WTC11 (cell line): ENCODE results near the gene WNT1. TPM values are rescaled to one million over a fixed set of nuclear protein-coding genes. Genes with fewer than 3 reads are reported as not detected.
A peak's percentile ranks its signal among the peaks of the same experiment; 100 is the strongest.

Experiments
- ATAC-seq: fragments of 200-7000 bp; cut with Tn5 transposase; 2 replicates; pipeline ENCODE4 v1.10.0; 2021; ENCODE audit warnings: mild to moderate bottlenecking, moderate library complexity
- CTCF ChIA-PET: fragments of 300-600 bp; sonication (Branson Sonifier 250); formaldehyde crosslinking; loops from one replicate; lab custom pipeline; 2021; ENCODE audit warnings: antibody characterized with exemption; lab: Charles Lee
- POLR2A ChIA-PET: fragments of 350-600 bp; sonication (Branson Sonifier 250); formaldehyde crosslinking; loops from one replicate; lab custom pipeline; 2021; ENCODE audit warnings: antibody characterized with exemption; lab: Charles Lee
- DNase-seq: peaks from one replicate; pipeline ENCODE4 v3.0.0; 2021; ENCODE audit warnings: low spot score
- H3K27ac Mint-ChIP-seq: 2 replicates; pipeline ENCODE4 v1.8.0; 2021; ENCODE audit warnings: mixed read lengths
- H3K27me3 Mint-ChIP-seq: 2 replicates; pipeline ENCODE4 v1.8.0; 2021; ENCODE audit warnings: low read depth, mild to moderate bottlenecking, moderate library complexity, mixed read lengths
- H3K36me3 Mint-ChIP-seq: 2 replicates; pipeline ENCODE4 v1.8.0; 2021; ENCODE audit warnings: mixed read lengths
- H3K4me1 Mint-ChIP-seq: 2 replicates; pipeline ENCODE4 v1.8.0; 2022; ENCODE audit warnings: mixed read lengths
- H3K4me3 Mint-ChIP-seq: 2 replicates; pipeline ENCODE4 v1.8.0; 2021; ENCODE audit warnings: mild to moderate bottlenecking, moderate library complexity, mixed read lengths
- H3K9me3 Mint-ChIP-seq: 2 replicates; pipeline ENCODE4 v1.8.0; 2021; ENCODE audit warnings: mixed read lengths
- CREB1 ChIP-seq: sonication (generic); formaldehyde crosslinking; IDR thresholded peaks from 2 replicates; pipeline ENCODE4 v1.8.0; 2023; ENCODE audit warnings: mild to moderate bottlenecking, missing genetic modification reagents
- CREM ChIP-seq: sonication (generic); formaldehyde crosslinking; IDR thresholded peaks from 2 replicates; pipeline ENCODE4 v1.8.1; 2022; ENCODE audit warnings: mild to moderate bottlenecking, missing genetic modification reagents, moderate library complexity
- ETV6 ChIP-seq: sonication (generic); formaldehyde crosslinking; IDR thresholded peaks from 2 replicates; pipeline ENCODE4 v1.8.1; 2022; ENCODE audit warnings: mild to moderate bottlenecking, missing genetic modification reagents
- FOXJ3 ChIP-seq: sonication (generic); formaldehyde crosslinking; IDR thresholded peaks from 2 replicates; pipeline ENCODE4 v1.9.0; 2021; ENCODE audit warnings: missing genetic modification reagents, mild to moderate bottlenecking, borderline replicate concordance
- HMGA2 ChIP-seq: fragments of 250-450 bp; sonication (Bioruptor Pico); IDR thresholded peaks from 2 replicates; pipeline ENCODE4 v1.4.0; 2021; ENCODE audit warnings: mild to moderate bottlenecking, moderate library complexity
- KAT7 ChIP-seq: sonication (generic); formaldehyde crosslinking; IDR thresholded peaks from 2 replicates; pipeline ENCODE4 v1.8.1; 2023; ENCODE audit warnings: missing genetic modification reagents, mild to moderate bottlenecking, borderline replicate concordance
- MXD4 ChIP-seq: fragments of 250-450 bp; sonication (Bioruptor Pico); IDR thresholded peaks from 2 replicates; pipeline ENCODE4 v1.8.0; 2021; ENCODE audit warnings: mild to moderate bottlenecking, moderate library complexity, borderline replicate concordance
- OVOL2 ChIP-seq: fragments of 250-450 bp; sonication (Bioruptor Pico); IDR thresholded peaks from 2 replicates; pipeline ENCODE4 v1.9.0; 2021; ENCODE audit warnings: mild to moderate bottlenecking, borderline replicate concordance
- RORB ChIP-seq: fragments of 250-450 bp; sonication (Bioruptor Pico); IDR thresholded peaks from 2 replicates; pipeline ENCODE4 v1.9.0; 2021; ENCODE audit warnings: mild to moderate bottlenecking
- SP1 ChIP-seq: sonication (generic); formaldehyde crosslinking; conservative IDR thresholded peaks from 2 replicates; pipeline ENCODE4 v1.8.1; 2022; ENCODE audit warnings: missing genetic modification reagents
- TP53 ChIP-seq: sonication (generic); formaldehyde crosslinking; IDR thresholded peaks from 2 replicates; pipeline ENCODE4 v1.8.1; 2023; ENCODE audit warnings: mild to moderate bottlenecking, missing genetic modification reagents
- ZNF263 ChIP-seq: sonication (generic); formaldehyde crosslinking; IDR thresholded peaks from 2 replicates; pipeline ENCODE4 v1.8.1; 2022; ENCODE audit warnings: low read depth, mild to moderate bottlenecking, moderate library complexity, missing genetic modification reagents
- ZNF317 ChIP-seq: sonication (generic); formaldehyde crosslinking; IDR thresholded peaks from 2 replicates; pipeline ENCODE4 v1.8.1; 2023; ENCODE audit warnings: low read depth, mild to moderate bottlenecking, moderate library complexity, missing genetic modification reagents, borderline replicate concordance
- ZNF671 ChIP-seq: fragments of 250-450 bp; sonication (Bioruptor Pico); IDR thresholded peaks from 2 replicates; pipeline ENCODE4 v1.8.0; 2021; ENCODE audit warnings: mild to moderate bottlenecking
- total RNA-seq: library from RNA; stranded (reverse); gene quantifications from 3 replicates; pipeline ENCODE4 v1.2.3, GENCODE V29; 2021
- TF ChIP-seq, protein P1 (sequence below): sonication (generic); formaldehyde crosslinking; IDR thresholded peaks from 2 replicates; pipeline ENCODE4 v1.8.0; 2022; ENCODE audit warnings: mild to moderate bottlenecking, missing genetic modification reagents
- TF ChIP-seq, protein P2 (sequence below): sonication (generic); formaldehyde crosslinking; IDR thresholded peaks from 2 replicates; pipeline ENCODE4 v1.8.0; 2023; ENCODE audit warnings: missing genetic modification reagents, mild to moderate bottlenecking, borderline replicate concordance
- TF ChIP-seq, protein P3 (sequence below): sonication (generic); formaldehyde crosslinking; IDR thresholded peaks from 2 replicates; pipeline ENCODE4 v1.8.0; 2022; ENCODE audit warnings: mild to moderate bottlenecking, missing genetic modification reagents
- TF ChIP-seq, protein P4 (sequence below): sonication (generic); formaldehyde crosslinking; IDR thresholded peaks from 2 replicates; pipeline ENCODE4 v1.8.0; 2022; ENCODE audit warnings: mild to moderate bottlenecking, missing genetic modification reagents
- TF ChIP-seq, protein P5 (sequence below): sonication (generic); formaldehyde crosslinking; conservative IDR thresholded peaks from 2 replicates; pipeline ENCODE4 v1.8.1; 2023; ENCODE audit warnings: mild to moderate bottlenecking, low read depth, missing genetic modification reagents, moderate library complexity
- TF ChIP-seq, protein P6 (sequence below): fragments of 200-600 bp; IDR thresholded peaks from 2 replicates; pipeline ENCODE4 v1.8.0; 2022; ENCODE audit warnings: antibody characterized with exemption

The WNT1 gene
- total RNA-seq, 1 experiment from 2014 or later, result not detected

DNA sequence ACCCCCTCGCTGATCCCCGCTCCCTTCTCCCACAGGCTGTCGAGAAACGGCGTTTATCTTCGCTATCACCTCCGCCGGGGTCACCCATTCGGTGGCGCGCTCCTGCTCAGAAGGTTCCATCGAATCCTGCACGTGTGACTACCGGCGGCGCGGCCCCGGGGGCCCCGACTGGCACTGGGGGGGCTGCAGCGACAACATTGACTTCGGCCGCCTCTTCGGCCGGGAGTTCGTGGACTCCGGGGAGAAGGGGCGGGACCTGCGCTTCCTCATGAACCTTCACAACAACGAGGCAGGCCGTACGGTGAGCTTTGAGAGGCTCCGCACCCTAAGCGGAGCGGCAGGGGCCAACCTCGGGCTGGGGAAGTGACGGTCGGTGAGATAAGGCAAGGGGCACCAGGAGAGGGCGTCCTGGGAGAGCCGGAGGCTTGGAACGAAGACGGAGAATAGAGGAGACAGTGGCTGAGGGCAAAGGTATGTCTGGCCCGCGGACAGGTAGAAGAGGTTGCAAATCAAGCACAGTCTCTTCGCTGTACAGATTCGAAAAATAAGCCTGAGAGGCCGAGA is 2.3 kb downstream of the WNT1 start:
- ChIA-PET CTCF (interaction anchor here (0.6 to 10.3 kb wide), 25 partner anchors 8 to 315 kb away, joined by 3 to 237 read pairs (median 5); partner anchors contain the start of genes ARF3, DDN, DDX23 and DHH), POLR2A (interaction anchor here (0.7 to 1.3 kb wide), 4 partner anchors 14 to 114 kb away, joined by 3 to 4 read pairs (median 3); partner anchors contain the start of genes DDN and RND1)
- DNase-seq, result peak; percentile 76
- TF ChIP-seq, protein P1, sequence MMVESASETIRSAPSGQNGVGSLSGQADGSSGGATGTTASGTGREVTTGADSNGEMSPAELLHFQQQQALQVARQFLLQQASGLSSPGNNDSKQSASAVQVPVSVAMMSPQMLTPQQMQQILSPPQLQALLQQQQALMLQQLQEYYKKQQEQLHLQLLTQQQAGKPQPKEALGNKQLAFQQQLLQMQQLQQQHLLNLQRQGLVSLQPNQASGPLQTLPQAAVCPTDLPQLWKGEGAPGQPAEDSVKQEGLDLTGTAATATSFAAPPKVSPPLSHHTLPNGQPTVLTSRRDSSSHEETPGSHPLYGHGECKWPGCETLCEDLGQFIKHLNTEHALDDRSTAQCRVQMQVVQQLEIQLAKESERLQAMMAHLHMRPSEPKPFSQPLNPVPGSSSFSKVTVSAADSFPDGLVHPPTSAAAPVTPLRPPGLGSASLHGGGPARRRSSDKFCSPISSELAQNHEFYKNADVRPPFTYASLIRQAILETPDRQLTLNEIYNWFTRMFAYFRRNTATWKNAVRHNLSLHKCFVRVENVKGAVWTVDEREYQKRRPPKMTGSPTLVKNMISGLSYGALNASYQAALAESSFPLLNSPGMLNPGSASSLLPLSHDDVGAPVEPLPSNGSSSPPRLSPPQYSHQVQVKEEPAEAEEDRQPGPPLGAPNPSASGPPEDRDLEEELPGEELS (CRISPR knock-in tag), result 0 out of 2 replicates have a peak, but pooled peaks have one; percentile 4
- no peak for TF ChIP-seq HMGA2 (CRISPR knock-in tag)
- TF ChIP-seq, protein P2, sequence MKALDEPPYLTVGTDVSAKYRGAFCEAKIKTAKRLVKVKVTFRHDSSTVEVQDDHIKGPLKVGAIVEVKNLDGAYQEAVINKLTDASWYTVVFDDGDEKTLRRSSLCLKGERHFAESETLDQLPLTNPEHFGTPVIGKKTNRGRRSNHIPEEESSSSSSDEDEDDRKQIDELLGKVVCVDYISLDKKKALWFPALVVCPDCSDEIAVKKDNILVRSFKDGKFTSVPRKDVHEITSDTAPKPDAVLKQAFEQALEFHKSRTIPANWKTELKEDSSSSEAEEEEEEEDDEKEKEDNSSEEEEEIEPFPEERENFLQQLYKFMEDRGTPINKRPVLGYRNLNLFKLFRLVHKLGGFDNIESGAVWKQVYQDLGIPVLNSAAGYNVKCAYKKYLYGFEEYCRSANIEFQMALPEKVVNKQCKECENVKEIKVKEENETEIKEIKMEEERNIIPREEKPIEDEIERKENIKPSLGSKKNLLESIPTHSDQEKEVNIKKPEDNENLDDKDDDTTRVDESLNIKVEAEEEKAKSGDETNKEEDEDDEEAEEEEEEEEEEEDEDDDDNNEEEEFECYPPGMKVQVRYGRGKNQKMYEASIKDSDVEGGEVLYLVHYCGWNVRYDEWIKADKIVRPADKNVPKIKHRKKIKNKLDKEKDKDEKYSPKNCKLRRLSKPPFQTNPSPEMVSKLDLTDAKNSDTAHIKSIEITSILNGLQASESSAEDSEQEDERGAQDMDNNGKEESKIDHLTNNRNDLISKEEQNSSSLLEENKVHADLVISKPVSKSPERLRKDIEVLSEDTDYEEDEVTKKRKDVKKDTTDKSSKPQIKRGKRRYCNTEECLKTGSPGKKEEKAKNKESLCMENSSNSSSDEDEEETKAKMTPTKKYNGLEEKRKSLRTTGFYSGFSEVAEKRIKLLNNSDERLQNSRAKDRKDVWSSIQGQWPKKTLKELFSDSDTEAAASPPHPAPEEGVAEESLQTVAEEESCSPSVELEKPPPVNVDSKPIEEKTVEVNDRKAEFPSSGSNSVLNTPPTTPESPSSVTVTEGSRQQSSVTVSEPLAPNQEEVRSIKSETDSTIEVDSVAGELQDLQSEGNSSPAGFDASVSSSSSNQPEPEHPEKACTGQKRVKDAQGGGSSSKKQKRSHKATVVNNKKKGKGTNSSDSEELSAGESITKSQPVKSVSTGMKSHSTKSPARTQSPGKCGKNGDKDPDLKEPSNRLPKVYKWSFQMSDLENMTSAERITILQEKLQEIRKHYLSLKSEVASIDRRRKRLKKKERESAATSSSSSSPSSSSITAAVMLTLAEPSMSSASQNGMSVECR (CRISPR knock-in tag), result no peak; the same call in 1 of the 2 replicates
- TF ChIP-seq RORB (CRISPR knock-in tag), result no peak
- no peak for TF ChIP-seq CREB1 (CRISPR knock-in tag)
- TF ChIP-seq FOXJ3 (CRISPR knock-in tag), result no peak
- TF ChIP-seq OVOL2, result no peak
- TF ChIP-seq SP1 (CRISPR knock-in tag), result 0 out of 2 replicates have a peak, but pooled peaks have one; percentile 8
- TF ChIP-seq ZNF671 (CRISPR knock-in tag), result no peak
- 0 out of 2 replicates have a peak, but pooled peaks have one; percentile 24 for TF ChIP-seq CREM
- TF ChIP-seq, protein P3, sequence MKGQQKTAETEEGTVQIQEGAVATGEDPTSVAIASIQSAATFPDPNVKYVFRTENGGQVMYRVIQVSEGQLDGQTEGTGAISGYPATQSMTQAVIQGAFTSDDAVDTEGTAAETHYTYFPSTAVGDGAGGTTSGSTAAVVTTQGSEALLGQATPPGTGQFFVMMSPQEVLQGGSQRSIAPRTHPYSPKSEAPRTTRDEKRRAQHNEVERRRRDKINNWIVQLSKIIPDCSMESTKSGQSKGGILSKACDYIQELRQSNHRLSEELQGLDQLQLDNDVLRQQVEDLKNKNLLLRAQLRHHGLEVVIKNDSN (CRISPR knock-in tag), result no peak
- no peak for TF ChIP-seq MXD4 (CRISPR knock-in tag)
- TF ChIP-seq ZNF317 (CRISPR knock-in tag), result no peak
- TF ChIP-seq, all 79 proteins: peak for 3
- ATAC-seq, result peak; percentile 71
- Mint-ChIP-seq H3K36me3 (no peaks in the 10 kb centered on the region), H3K9me3 (no peaks in the 10 kb centered on the region), H3K27ac (no peak overlapping the region), H3K27me3 (peaks cover 100% of the 10 kb centered on the region), H3K4me1 (peaks cover 31% of the 10 kb centered on the region), H3K4me3 (peak overlapping the region; percentile 68)

DNA sequence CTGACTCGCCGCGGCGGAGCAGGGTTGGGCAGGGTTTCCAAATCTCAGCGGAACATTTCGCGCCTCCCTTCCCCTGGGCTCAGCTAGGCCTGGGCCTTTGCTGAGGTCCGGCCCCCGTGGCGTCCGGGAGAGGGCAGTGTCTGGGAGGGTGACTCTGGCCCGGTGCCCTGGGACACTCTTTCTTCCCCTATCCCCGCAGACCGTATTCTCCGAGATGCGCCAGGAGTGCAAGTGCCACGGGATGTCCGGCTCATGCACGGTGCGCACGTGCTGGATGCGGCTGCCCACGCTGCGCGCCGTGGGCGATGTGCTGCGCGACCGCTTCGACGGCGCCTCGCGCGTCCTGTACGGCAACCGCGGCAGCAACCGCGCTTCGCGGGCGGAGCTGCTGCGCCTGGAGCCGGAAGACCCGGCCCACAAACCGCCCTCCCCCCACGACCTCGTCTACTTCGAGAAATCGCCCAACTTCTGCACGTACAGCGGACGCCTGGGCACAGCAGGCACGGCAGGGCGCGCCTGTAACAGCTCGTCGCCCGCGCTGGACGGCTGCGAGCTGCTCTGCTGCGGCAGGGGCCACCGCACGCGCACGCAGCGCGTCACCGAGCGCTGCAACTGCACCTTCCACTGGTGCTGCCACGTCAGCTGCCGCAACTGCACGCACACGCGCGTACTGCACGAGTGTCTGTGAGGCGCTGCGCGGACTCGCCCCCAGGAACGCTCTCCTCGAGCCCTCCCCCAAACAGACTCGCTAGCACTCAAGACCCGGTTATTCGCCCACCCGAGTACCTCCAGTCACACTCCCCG is 3.0 kb downstream of the WNT1 start:
- Mint-ChIP-seq H3K4me3 (peak overlapping the region; percentile 68), H3K4me1 (peaks cover 33% of the 10 kb centered on the region), H3K27me3 (peaks cover 100% of the 10 kb centered on the region), H3K27ac (no peak overlapping the region), H3K9me3 (no peaks in the 10 kb centered on the region), H3K36me3 (no peaks in the 10 kb centered on the region)
- DNase-seq (peak; percentile 65), ATAC-seq (peak; percentile 50)
- ChIA-PET POLR2A (interaction anchor here (1.2 to 1.3 kb wide), 2 partner anchors 18 to 90 kb away, joined by 3 read pairs; partner anchors contain the start of gene DDN), CTCF (interaction anchor here (0.6 to 10.3 kb wide), 20 partner anchors 12 to 220 kb away, joined by 3 to 237 read pairs (median 6); partner anchors contain the start of genes ARF3, DDN, DDX23 and DHH)
- TF ChIP-seq, protein P4, sequence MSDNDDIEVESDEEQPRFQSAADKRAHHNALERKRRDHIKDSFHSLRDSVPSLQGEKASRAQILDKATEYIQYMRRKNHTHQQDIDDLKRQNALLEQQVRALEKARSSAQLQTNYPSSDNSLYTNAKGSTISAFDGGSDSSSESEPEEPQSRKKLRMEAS (CRISPR knock-in tag), result peak; percentile 54
- TF ChIP-seq ETV6 (no peak), ZNF263 (CRISPR knock-in tag) (no peak), CREB1 (CRISPR knock-in tag) (0 out of 2 replicates have a peak, but pooled peaks have one; percentile 40), KAT7 (CRISPR knock-in tag) (peak; percentile 79; the same call in 1 of the 2 replicates), OVOL2 (no peak), TP53 (0 out of 2 replicates have a peak, but pooled peaks have one; percentile 69)
- TF ChIP-seq, protein P5, sequence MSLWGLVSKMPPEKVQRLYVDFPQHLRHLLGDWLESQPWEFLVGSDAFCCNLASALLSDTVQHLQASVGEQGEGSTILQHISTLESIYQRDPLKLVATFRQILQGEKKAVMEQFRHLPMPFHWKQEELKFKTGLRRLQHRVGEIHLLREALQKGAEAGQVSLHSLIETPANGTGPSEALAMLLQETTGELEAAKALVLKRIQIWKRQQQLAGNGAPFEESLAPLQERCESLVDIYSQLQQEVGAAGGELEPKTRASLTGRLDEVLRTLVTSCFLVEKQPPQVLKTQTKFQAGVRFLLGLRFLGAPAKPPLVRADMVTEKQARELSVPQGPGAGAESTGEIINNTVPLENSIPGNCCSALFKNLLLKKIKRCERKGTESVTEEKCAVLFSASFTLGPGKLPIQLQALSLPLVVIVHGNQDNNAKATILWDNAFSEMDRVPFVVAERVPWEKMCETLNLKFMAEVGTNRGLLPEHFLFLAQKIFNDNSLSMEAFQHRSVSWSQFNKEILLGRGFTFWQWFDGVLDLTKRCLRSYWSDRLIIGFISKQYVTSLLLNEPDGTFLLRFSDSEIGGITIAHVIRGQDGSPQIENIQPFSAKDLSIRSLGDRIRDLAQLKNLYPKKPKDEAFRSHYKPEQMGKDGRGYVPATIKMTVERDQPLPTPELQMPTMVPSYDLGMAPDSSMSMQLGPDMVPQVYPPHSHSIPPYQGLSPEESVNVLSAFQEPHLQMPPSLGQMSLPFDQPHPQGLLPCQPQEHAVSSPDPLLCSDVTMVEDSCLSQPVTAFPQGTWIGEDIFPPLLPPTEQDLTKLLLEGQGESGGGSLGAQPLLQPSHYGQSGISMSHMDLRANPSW (CRISPR knock-in tag), result peak; percentile 83; the same call in 1 of the 2 replicates
- TF ChIP-seq, protein P6, sequence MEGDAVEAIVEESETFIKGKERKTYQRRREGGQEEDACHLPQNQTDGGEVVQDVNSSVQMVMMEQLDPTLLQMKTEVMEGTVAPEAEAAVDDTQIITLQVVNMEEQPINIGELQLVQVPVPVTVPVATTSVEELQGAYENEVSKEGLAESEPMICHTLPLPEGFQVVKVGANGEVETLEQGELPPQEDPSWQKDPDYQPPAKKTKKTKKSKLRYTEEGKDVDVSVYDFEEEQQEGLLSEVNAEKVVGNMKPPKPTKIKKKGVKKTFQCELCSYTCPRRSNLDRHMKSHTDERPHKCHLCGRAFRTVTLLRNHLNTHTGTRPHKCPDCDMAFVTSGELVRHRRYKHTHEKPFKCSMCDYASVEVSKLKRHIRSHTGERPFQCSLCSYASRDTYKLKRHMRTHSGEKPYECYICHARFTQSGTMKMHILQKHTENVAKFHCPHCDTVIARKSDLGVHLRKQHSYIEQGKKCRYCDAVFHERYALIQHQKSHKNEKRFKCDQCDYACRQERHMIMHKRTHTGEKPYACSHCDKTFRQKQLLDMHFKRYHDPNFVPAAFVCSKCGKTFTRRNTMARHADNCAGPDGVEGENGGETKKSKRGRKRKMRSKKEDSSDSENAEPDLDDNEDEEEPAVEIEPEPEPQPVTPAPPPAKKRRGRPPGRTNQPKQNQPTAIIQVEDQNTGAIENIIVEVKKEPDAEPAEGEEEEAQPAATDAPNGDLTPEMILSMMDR, result 0 out of 2 replicates have a peak, but pooled peaks have one; percentile 8
